SK-N-SH (cell line): ENCODE data around the gene TUBGCP2.

Experiments
- EZH2phosphoT487 ChIP-seq: fragments of 200-600 bp; sonication (generic); IDR thresholded peaks from 2 replicates; pipeline ENCODE4 v1.6.1; 2017; ENCODE audit warnings: low read depth, mixed run types, mild to moderate bottlenecking, antibody characterized with exemption, moderate library complexity, borderline replicate concordance
- JUND ChIP-seq: IDR thresholded peaks from 2 replicates; pipeline ENCODE4 v1.4.0; 2012
- POLR2AphosphoS5 ChIP-seq: IDR thresholded peaks from 2 replicates; pipeline ENCODE4 v1.6.1; 2012; ENCODE audit warnings: low read depth, low read length
- RCOR1 ChIP-seq: fragments of 150-350 bp; IDR thresholded peaks from 2 replicates; pipeline ENCODE4 v1.6.1; 2017; ENCODE audit warnings: antibody characterized with exemption, low read length
- TF ChIP-seq, protein P1 (sequence below): fragments of 200-600 bp; sonication (generic); IDR thresholded peaks from 2 replicates; pipeline ENCODE4 v1.6.1; 2017; ENCODE audit warnings: antibody characterized with exemption, mild to moderate bottlenecking, moderate library complexity
- TF ChIP-seq, protein P2 (sequence below): IDR thresholded peaks from 2 replicates; pipeline ENCODE4 v1.6.1; 2012; ENCODE audit warnings: mild to moderate bottlenecking, low read depth, low read length, moderate library complexity

DNA sequence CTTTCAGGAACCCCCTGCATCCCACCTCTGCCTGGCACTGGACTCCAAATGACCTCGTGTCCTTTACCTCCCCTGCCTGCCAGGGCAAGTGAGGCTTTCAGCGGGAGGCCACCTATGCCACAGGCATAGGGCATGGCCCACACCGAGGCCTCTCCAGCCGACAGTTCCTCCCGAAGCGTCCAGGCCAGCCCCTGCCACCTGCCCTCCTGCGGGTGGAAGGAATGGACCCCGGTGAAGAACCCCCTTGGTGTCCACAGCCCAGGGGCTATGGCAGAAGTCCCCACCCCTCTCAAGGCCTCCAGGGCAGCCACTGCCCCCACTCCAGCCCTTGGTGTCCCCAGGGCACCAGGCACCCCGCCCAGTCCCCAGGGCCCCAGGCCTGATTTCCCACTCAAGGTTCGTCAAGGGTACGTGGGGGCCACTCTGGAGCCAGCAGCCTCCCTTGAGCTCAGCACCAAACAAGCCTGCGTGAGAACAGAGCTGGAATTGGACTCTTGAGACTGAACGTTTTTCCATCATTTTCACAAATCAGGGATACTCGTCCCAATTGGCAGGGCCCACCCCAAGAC lies 46.1 kb upstream of the TUBGCP2 start:
- TF ChIP-seq POLR2AphosphoS5 (no peak), JUND (no peak), RCOR1 (no peak), EZH2phosphoT487 (no peak)
- TF ChIP-seq, protein P1, sequence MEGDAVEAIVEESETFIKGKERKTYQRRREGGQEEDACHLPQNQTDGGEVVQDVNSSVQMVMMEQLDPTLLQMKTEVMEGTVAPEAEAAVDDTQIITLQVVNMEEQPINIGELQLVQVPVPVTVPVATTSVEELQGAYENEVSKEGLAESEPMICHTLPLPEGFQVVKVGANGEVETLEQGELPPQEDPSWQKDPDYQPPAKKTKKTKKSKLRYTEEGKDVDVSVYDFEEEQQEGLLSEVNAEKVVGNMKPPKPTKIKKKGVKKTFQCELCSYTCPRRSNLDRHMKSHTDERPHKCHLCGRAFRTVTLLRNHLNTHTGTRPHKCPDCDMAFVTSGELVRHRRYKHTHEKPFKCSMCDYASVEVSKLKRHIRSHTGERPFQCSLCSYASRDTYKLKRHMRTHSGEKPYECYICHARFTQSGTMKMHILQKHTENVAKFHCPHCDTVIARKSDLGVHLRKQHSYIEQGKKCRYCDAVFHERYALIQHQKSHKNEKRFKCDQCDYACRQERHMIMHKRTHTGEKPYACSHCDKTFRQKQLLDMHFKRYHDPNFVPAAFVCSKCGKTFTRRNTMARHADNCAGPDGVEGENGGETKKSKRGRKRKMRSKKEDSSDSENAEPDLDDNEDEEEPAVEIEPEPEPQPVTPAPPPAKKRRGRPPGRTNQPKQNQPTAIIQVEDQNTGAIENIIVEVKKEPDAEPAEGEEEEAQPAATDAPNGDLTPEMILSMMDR = no peak
- TF ChIP-seq, protein P2, sequence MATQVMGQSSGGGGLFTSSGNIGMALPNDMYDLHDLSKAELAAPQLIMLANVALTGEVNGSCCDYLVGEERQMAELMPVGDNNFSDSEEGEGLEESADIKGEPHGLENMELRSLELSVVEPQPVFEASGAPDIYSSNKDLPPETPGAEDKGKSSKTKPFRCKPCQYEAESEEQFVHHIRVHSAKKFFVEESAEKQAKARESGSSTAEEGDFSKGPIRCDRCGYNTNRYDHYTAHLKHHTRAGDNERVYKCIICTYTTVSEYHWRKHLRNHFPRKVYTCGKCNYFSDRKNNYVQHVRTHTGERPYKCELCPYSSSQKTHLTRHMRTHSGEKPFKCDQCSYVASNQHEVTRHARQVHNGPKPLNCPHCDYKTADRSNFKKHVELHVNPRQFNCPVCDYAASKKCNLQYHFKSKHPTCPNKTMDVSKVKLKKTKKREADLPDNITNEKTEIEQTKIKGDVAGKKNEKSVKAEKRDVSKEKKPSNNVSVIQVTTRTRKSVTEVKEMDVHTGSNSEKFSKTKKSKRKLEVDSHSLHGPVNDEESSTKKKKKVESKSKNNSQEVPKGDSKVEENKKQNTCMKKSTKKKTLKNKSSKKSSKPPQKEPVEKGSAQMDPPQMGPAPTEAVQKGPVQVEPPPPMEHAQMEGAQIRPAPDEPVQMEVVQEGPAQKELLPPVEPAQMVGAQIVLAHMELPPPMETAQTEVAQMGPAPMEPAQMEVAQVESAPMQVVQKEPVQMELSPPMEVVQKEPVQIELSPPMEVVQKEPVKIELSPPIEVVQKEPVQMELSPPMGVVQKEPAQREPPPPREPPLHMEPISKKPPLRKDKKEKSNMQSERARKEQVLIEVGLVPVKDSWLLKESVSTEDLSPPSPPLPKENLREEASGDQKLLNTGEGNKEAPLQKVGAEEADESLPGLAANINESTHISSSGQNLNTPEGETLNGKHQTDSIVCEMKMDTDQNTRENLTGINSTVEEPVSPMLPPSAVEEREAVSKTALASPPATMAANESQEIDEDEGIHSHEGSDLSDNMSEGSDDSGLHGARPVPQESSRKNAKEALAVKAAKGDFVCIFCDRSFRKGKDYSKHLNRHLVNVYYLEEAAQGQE = no peak
